ENCODE measurements around the gene HMCES.
A peak's percentile ranks its signal among the peaks of the same experiment; 100 is the strongest.

The HMCES gene

DNA sequence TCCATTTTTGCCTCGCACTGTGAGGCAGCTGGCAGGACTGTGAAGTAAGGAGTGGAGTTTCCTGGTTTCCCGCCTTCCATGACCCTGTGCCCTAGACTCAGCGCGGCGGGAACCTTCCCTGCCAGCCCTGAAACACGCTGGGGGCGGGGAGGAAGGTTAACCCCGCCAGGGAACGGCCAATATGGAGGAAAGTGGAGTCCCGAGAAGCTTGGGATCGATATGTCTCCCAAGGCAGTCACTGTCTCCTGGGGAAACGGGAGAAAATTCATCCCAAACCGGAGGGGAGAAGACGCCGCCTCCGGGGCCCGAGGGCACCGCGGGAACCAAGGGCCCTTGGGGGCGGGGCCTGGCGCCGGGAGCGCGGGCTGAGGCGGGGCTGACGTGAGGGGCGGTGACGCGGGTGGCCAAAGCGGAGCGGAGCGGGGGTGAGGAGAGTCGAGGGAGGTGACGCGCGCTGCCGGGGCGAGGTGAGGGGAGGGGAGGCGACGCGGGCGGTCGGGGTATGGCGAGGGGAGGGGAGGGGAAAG is at the start of gene HMCES:
HMCES (plus strand) TSS at position 432 of the 527 bp plus-strand sequence. CDS start 863 bp downstream, outside the sequence.
- peak; percentile 95 for DNase-seq

DNA sequence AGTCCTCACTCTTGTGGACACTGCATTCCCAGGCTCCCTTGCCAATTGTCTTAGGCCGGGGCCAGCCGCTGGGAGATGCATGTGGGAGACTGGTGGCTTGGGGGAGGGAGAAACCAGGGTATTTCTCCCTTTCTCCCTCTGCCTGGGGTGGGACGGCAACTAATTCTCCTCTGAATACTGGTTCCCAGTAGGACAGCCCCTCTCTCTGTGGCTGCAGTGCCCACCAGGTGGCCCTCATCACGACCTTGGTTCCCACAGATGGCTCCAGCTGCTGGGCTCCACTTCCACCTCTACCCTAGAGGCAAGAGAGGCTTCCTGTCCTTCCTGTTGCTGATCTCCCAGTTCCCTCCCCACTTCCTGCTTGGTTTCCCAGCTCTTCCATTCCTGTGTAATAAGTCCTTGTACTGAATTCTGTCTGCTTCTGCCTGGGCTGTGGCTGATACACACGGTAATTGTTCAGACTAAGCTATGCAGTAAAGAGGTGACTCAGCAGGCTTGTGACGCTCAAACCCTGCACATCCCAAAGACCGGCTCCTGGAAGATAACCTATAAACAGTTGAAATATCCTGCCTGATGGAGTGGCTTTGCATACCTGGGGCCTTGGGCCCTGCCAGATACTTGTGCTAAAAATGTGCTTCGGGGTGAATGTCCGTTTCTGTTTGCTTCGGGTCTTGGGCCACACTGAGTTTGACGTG is 49.6 kb upstream of the HMCES start:
- no peak for DNase-seq

- peak; percentile 66 for DNase-seq
Observed at GRCh38 chr3:129230311-129231019, 48.2 kb upstream of the HMCES start.

DNA sequence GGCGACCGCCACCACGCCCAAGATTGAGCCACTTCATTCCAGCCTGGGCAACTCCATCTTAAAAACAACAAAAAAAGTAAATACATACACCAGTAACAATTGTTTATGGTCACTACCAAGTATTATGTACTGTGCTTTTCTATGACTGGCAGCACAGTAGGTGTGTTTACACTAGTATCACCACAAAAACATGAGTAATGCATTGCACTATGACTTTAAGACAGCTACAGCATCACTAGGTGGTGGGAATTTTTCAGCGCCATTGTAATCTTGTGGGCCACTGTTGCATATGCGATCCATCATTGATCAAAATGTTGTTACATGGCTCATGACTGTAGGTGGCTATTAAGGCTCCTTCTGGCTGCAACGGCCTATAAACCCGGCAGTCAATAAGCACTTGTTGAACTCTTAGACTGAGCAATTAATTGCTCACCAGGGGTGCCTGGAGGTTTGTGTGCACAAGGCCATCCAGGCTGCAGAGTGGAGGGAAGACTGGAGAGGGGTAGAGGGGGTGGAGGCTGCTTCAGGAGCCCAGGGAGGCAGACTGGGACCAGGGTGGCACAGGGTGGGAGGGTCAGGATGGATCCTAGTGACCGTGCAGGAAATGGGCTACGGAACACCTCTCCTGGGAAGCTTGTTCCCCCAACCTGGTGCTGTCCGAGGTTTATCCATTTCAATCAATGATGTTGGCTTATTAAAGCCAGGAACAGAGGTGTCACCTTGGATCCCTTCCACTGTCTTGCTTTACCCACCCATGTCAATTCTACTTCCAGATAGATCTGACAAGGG is 47.1 kb upstream of the HMCES start:
- DNase-seq = no peak

DNA sequence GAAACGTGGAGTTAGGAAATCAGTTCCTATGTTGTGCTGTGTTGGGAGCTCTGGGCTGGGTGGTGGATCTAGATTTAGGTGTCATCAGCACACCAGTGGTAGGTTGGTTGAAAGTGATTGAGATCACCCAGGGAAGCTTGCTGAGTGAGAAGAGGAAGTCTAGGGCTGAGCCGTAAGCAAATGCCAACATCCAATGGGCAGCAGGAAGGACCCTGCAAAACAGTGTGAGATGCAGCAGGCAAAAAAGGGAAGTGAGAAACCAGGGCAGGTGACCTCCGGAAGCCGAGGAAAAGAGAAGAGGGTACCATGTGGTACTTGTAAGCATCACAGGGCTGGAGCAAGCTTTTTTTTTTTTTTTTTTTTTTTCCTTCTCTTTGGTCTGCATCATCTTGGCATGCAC is 45.1 kb upstream of the HMCES start:
- DNase-seq = peak; percentile 88

- no peak for DNase-seq
Observed at GRCh38 chr3:129234441-129234840, 44.2 kb upstream of the HMCES start.

GRCh38 chr3:129235344-129235917 is 43.2 kb upstream of the HMCES start:
- DNase-seq = no peak

DNA sequence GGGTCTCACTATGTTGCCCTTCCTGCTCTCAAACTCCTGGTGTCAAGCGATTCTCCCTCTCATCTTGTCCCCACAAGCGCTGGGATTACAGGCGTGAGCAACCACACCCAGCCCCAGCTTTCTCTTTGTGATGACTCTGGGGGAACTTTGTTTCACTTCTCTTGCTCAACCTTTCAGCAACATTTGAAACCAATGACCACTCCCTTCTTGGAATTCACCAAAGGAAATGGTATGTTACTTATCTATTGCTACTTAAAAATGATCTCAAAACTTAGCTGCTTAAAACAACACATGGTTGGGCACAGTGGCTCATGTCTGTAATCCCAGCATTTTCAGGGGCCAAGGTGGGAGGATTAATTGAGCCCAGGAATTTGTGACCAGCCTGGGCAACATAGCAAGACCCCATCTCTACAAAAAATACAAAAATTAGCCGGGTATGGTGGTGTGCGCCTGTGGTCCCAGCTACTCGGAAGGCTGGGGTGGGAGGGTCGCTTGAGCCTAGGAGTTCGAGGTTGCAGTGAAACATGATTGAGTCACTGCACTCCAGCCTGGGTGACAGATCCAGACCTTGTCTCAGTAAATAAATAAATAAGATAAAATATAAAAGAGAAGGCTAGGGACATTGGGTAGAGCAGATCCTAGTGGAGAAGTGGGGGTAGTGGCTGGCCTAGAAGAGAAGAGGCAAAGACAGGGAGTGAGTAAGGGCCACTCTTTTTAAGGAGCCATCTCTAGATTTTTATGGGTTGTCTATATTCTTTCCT is 39.5 kb upstream of the HMCES start:
- DNase-seq = peak; percentile 46

DNA sequence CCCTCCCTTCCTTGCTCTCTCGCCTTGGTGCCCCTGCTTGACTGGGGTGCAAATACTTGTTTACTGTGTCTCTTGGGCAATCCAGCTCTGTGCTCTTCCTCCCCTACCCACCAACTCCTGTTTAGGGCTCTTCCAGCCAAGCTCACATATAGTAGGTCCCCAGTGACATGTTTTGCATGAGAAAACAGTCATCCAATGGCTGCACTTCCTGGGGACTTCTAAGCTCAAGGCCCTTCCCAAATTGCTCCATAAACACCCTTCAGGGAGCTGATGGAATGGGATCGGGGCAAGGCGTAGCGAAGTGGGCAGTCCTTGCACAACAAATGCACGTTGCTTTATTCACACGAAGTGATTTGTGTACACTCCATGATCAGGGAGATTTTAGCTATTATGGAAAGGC is 38.7 kb upstream of the HMCES start:
- DNase-seq = no peak

GRCh38 chr3:129240436-129240835 is 38.2 kb upstream of the HMCES start:
- no peak for DNase-seq

- DNase-seq = no peak
Observed at GRCh38 chr3:129245141-129245540, 33.5 kb upstream of the HMCES start.

GRCh38 chr3:129245641-129246306 is 32.9 kb upstream of the HMCES start:
- peak; percentile 86 for DNase-seq

- no peak for DNase-seq
Observed at GRCh38 chr3:129246636-129247035, 32.0 kb upstream of the HMCES start.

- no peak for DNase-seq
Observed at GRCh38 chr3:129248286-129248979, 30.2 kb upstream of the HMCES start.

GRCh38 chr3:129249284-129250065 is 29.2 kb upstream of the HMCES start, which contains the start of gene COPG1:
Gene COPG1 (plus strand): TSS chr3:129249606. CDS start chr3:129249710, 104 bp downstream.
- DNase-seq = peak; percentile 89

DNA sequence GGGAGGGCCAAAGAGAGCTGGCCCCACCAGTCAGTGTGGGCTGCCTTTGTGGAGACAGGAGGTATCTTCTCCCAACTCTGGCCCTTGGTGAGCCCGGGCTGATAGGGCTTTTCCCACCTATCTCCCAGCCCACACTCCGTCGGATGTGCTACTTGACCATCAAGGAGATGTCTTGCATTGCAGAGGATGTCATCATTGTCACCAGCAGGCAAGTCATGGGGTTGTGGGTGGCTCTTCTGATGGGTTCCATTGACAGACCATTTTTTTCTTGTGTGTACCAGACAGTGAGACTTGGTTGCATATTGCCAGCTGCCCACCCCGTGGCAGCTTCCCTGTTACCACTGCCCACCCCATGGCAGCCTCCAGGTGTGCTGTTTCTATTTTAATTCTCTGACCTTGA is 25.9 kb upstream of the HMCES start:
- no peak for DNase-seq

DNA sequence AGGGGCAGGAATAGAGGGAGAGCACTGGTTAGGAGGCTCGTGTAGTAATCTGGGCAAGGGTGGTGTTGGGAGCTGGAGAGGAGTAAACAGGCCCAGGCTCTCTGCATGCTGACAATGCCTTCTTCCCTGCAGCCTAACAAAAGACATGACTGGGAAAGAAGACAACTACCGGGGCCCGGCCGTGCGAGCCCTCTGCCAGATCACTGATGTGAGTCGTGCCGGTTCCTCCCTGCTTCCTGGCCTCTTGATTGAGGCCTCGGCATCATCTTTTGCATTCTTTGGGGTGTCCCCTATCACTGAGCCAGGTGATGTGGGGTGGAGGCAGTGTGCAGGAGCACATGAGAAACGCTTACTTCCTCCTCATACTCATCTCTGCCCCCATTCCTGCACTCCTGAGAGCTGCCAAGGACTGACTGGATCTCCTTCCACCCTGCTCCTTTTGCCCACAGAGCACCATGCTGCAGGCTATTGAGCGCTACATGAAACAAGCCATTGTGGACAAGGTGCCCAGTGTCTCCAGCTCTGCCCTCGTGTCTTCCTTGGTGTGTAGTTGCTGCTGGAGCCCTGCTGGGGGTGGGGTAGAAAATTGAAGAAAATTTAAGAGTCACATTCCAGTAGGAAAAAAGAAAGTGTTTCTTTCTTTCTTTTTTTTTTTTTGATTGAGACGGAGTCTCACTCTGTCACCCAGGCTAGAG is 24.0 kb upstream of the HMCES start:
- DNase-seq = no peak

GRCh38 chr3:129256270-129256669 is 22.4 kb upstream of the HMCES start:
- no peak for DNase-seq

GRCh38 chr3:129257609-129258008 is 21.1 kb upstream of the HMCES start:
- no peak for DNase-seq
